WERI-Rb-1 (cell line): ENCODE results near the gene TANC1.
"Not testable (repeated sequence)": the region's sequence is repeated elsewhere in the genome, so short reads cannot be mapped to it uniquely, and the experiment has no call there.

Source experiments
- DNase-seq: peaks from one replicate; pipeline ENCODE4 v3.0.0-alpha.2; 2020
- H3K27ac ChIP-seq: fragments of 250-450 bp; sonication (Bioruptor Pico); 2 replicates; pipeline ENCODE4 v1.5.1; 2020; ENCODE audit warnings: mild to moderate bottlenecking, moderate library complexity
- H3K27me3 ChIP-seq: fragments of 250-450 bp; sonication (Bioruptor Pico); 2 replicates; pipeline ENCODE4 v1.5.1; 2021; ENCODE audit warnings: mild to moderate bottlenecking, low read depth, moderate library complexity; ENCODE audit not compliant: insufficient read depth, severe bottlenecking
- H3K36me3 ChIP-seq: fragments of 250-450 bp; sonication (Bioruptor Pico); 2 replicates; pipeline ENCODE4 v1.5.1; 2020; ENCODE audit warnings: mild to moderate bottlenecking, moderate library complexity
- H3K4me3 ChIP-seq: 2 replicates; pipeline ENCODE4 v1.5.1; 2011; ENCODE audit warnings: low read depth, mild to moderate bottlenecking, control low read depth, low read length
- H3K9me3 ChIP-seq: fragments of 250-450 bp; sonication (Bioruptor Pico); 2 replicates; pipeline ENCODE4 v1.5.1; 2021; ENCODE audit warnings: mild to moderate bottlenecking, moderate library complexity; ENCODE audit not compliant: severe bottlenecking
- CTCF ChIP-seq: IDR thresholded peaks from 2 replicates; pipeline ENCODE4 v1.5.1; 2011; ENCODE audit warnings: low read depth, mild to moderate bottlenecking, control low read depth, inconsistent platforms, low read length

TANC1 gene

DNA sequence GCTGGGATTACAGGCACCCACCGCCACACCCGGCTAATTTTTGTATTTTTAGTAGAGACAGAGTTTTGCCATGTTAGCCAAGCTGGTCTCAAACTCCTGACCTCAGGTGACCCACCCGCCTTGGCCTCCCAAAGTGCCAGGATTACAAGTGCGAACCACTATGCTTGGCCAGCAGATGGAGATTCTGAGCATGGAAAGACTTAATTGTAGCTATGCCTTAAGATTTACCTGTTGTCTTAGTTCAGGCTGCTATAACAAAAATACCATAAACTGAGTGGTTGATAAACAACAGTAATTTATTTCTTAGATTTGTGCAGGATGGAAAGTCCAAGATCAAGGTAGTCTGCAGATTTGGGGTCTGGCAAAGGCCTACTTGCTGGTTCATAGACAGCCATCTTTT lies 172.4 kb downstream of the TANC1 start:
- not testable (repeated sequence) for H3K36me3 ChIP-seq
- H3K27ac ChIP-seq, result peak overlapping the region; percentile 66
- DNase-seq, result peak; percentile 53

GRCh38 chr2:159144776-159145614 lies 176.6 kb downstream of the TANC1 start:
- no peak for TF ChIP-seq CTCF
- Histone ChIP-seq H3K4me3 (no peak overlapping the region), H3K36me3 (no peaks in the 10 kb centered on the region), H3K27ac (no peak overlapping the region), H3K9me3 (no peaks in the 10 kb centered on the region), H3K27me3 (no peaks in the 10 kb centered on the region)
- DNase-seq, result no peak

More for the DNA sequence above, 172.4 kb downstream of the TANC1 start:
- not testable (repeated sequence) for H3K9me3 ChIP-seq, H3K27me3 ChIP-seq, H3K4me3 ChIP-seq
- peak; percentile 24; the same call in 1 of the 2 replicates for TF ChIP-seq CTCF

- Histone ChIP-seq H3K4me3 (no peak overlapping the region), H3K9me3 (no peaks in the 10 kb centered on the region), H3K36me3 (peaks cover 1% of the 10 kb centered on the region), H3K27me3 (no peaks in the 10 kb centered on the region), H3K27ac (no peak overlapping the region)
- no peak for TF ChIP-seq CTCF
- DNase-seq, result no peak
Measured at GRCh38 chr2:159145745-159146354, 177.4 kb downstream of the TANC1 start.

- TF ChIP-seq CTCF, result no peak
- no peaks in the 10 kb centered on the region for H3K27me3 ChIP-seq
- H3K36me3 ChIP-seq, result peaks cover 3% of the 10 kb centered on the region
- no peaks in the 10 kb centered on the region for H3K9me3 ChIP-seq
- no peak for DNase-seq
- no peak overlapping the region for H3K4me3 ChIP-seq
- no peak overlapping the region for H3K27ac ChIP-seq
Measured at GRCh38 chr2:159146996-159147666, 178.7 kb downstream of the TANC1 start.

- peaks cover 4% of the 10 kb centered on the region for H3K36me3 ChIP-seq
- H3K4me3 ChIP-seq, result no peak overlapping the region
- no peaks in the 10 kb centered on the region for H3K27me3 ChIP-seq
- H3K9me3 ChIP-seq, result no peaks in the 10 kb centered on the region
- no peak for TF ChIP-seq CTCF
- DNase-seq, result no peak
- no peak overlapping the region for H3K27ac ChIP-seq
Measured at GRCh38 chr2:159147690-159148089, 179.2 kb downstream of the TANC1 start.
